K562 (cell line): ENCODE data around the gene HIVEP3. TPM values are rescaled to one million over a fixed set of nuclear protein-coding genes. Genes with fewer than 3 reads are reported as not detected.
A peak's percentile ranks its signal among the peaks of the same experiment; 100 is the strongest.

Source experiments
- FUS ChIP-seq: fragments of 200-400 bp; formaldehyde crosslinking; optimal IDR thresholded peaks from 2 replicates; pipeline ENCODE3; 2017; ENCODE audit warnings: low read depth, low read length
- GATAD2A ChIP-seq: fragments of 450-650 bp; IDR thresholded peaks from 2 replicates; pipeline ENCODE4 v1.6.1; 2017
- L3MBTL2 ChIP-seq: fragments of 450-650 bp; IDR thresholded peaks from 2 replicates; pipeline ENCODE4 v1.6.1; 2016; ENCODE audit warnings: mild to moderate bottlenecking, moderate library complexity
- MAX ChIP-seq: sonication (generic); formaldehyde crosslinking; IDR thresholded peaks from 2 replicates; pipeline ENCODE4 v1.9.0; 2022; ENCODE audit warnings: mild to moderate bottlenecking, missing genetic modification reagents
- MAZ ChIP-seq, 2 experiments: fragments of 450-650 bp in 1 of 2; sonication (generic) in 1 of 2; formaldehyde crosslinking; IDR thresholded peaks in 1 of 2; conservative IDR thresholded peaks in 1 of 2; 2 replicates each; pipeline versions ENCODE4 v1.4.0 to v1.5.0; 2020; ENCODE audit warnings: mild to moderate bottlenecking in 1 of 2, missing genetic modification reagents in 1 of 2
- NFIC ChIP-seq: fragments of 450-650 bp; IDR thresholded peaks from 2 replicates; pipeline ENCODE4 v1.6.1; 2017; ENCODE audit warnings: mild to moderate bottlenecking, inconsistent platforms
- REST ChIP-seq, 2 experiments: fragments of 450-650 bp; formaldehyde crosslinking in 1 of 2; IDR thresholded peaks; 2 replicates each; pipeline versions ENCODE4 v1.4.0 to v1.6.1; 2014 to 2020; ENCODE audit warnings: mild to moderate bottlenecking in 2 of 2, borderline replicate concordance in 1 of 2, low read depth in 1 of 2
- SMC3 ChIP-seq: conservative IDR thresholded peaks from 2 replicates; pipeline ENCODE4 v1.6.1; 2011; ENCODE audit warnings: low read depth, low read length, improper control_type of control experiment; ENCODE audit not compliant: insufficient read depth
- XRCC5 ChIP-seq: fragments of 200-400 bp; formaldehyde crosslinking; IDR thresholded peaks from 2 replicates; pipeline ENCODE4 v1.6.1; 2017; ENCODE audit warnings: low read depth, mild to moderate bottlenecking, low read length
- ZNF695 ChIP-seq: fragments of 450-650 bp; formaldehyde crosslinking; IDR thresholded peaks from 2 replicates; pipeline ENCODE4 v1.4.0; 2020; ENCODE audit warnings: mild to moderate bottlenecking, moderate library complexity
- polyA plus RNA-seq, 8 experiments: library from polyadenylated mRNA; depleted of rRNA in 4 of 8; stranded (reverse) in 5 of 8; unstranded in 3 of 8; fragments of >200 nt; fragmentation: Nextera tagmentation in 2 of 8; fragmentation: Illumina TruSeq in 1 of 8; extraction: Ambion mirVana in 2 of 8; extraction: Trizol in 1 of 8; gene quantifications; 2 replicates each; pipeline versions ENCODE4 v1.2.1 to v1.2.3, GENCODE V29; 2011 to 2014; ENCODE audit warnings: inconsistent platforms in 1 of 8, missing spikeins in 1 of 8
- total RNA-seq, 7 experiments: library from RNA; depleted of rRNA in 6 of 7; stranded (reverse); fragments of >200 nt in 6 of 7; fragmentation: Illumina TruSeq in 2 of 7; extraction: Trizol in 2 of 7; gene quantifications; 2 replicates each; pipeline versions ENCODE4 v1.2.1 to v1.2.3, GENCODE V29; 2011 to 2021; ENCODE audit warnings: low replicate concordance in 1 of 7
- TF ChIP-seq, protein P1 (sequence below): fragments of 250-450 bp; sonication (Bioruptor Pico); IDR thresholded peaks from 2 replicates; pipeline ENCODE4 v1.5.0; 2020; ENCODE audit warnings: mild to moderate bottlenecking
- TF ChIP-seq, protein P2 (sequence below), 3 experiments: fragments of 200-800 bp in 1 of 3; sonication (Bioruptor generic) in 1 of 3; sonication (generic) in 1 of 3; formaldehyde crosslinking in 1 of 3; IDR thresholded peaks; 2 replicates each; pipeline versions ENCODE4 v1.6.1 to v1.8.0; 2016 to 2022; ENCODE audit warnings: mild to moderate bottlenecking in 2 of 3, missing compliant biosample characterization in 2 of 3, missing genetic modification characterization in 2 of 3, missing genetic modification reagents in 1 of 3

The HIVEP3 gene
- total and polyA plus RNA-seq, 9 of the 15 experiments (the other 6 are each of a cell fraction or from before 2014, with no cell fraction given), result 0.09 to 0.58 (median 0.34) TPM; not detected in 1

GRCh38 chr1:41516168-41517061, 402.3 kb downstream of the HIVEP3 start (continued):
- TF ChIP-seq MAZ (CRISPR knock-in tag; conservative IDR thresholded peaks at IDR 0.05 in 1 of 2, IDR thresholded peaks at IDR 0.05 in 1 of 2), result peak; percentile 21 to 66; a peak in 3 of 4 replicates
- peak; percentile 52; the same call in 1 of the 2 replicates for TF ChIP-seq L3MBTL2
- TF ChIP-seq SMC3, result peak; percentile 69
- peak; percentile 46 for TF ChIP-seq FUS
- no peak for TF ChIP-seq GATAD2A
- peak; percentile 90 for TF ChIP-seq REST (IDR thresholded peaks at IDR 0.05; ENCODE audit: borderline replicate concordance)
- TF ChIP-seq REST (CRISPR knock-in tag; IDR thresholded peaks at IDR 0.05; ENCODE audit: low read depth), result peak; percentile 87; the same call in 1 of the 2 replicates
- peak; percentile 62 for TF ChIP-seq NFIC
- no peak for TF ChIP-seq ZNF695 (CRISPR knock-in tag)
- TF ChIP-seq, protein P1, sequence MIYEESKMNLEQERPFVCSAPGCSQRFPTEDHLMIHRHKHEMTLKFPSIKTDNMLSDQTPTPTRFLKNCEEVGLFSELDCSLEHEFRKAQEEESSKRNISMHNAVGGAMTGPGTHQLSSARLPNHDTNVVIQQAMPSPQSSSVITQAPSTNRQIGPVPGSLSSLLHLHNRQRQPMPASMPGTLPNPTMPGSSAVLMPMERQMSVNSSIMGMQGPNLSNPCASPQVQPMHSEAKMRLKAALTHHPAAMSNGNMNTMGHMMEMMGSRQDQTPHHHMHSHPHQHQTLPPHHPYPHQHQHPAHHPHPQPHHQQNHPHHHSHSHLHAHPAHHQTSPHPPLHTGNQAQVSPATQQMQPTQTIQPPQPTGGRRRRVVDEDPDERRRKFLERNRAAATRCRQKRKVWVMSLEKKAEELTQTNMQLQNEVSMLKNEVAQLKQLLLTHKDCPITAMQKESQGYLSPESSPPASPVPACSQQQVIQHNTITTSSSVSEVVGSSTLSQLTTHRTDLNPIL (CRISPR knock-in tag), result no peak
- peak; percentile 87; the same call in 1 of the 2 replicates for TF ChIP-seq XRCC5
- TF ChIP-seq, protein P2, sequence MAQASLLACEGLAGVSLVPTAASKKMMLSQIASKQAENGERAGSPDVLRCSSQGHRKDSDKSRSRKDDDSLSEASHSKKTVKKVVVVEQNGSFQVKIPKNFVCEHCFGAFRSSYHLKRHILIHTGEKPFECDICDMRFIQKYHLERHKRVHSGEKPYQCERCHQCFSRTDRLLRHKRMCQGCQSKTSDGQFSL (CRISPR knock-in tag; IDR thresholded peaks at IDR 0.05), result peak; percentile 74
- TF ChIP-seq, protein P2 (tag; IDR thresholded peaks at IDR 0.05), result no peak
- 0 out of 2 replicates have a peak, but pooled peaks have one; percentile 17 for TF ChIP-seq MAX (CRISPR knock-in tag)
